GM19438 (cell line): ENCODE results near the gene MTUS2.

ENCODE experiments used
- ATAC-seq: cut with Tn5 transposase; IDR thresholded peaks from one replicate; pipeline ENCODE4 v1.9.1; 2021; ENCODE audit warnings: low read depth; ENCODE audit not compliant: unreplicated experiment

The MTUS2 gene

DNA sequence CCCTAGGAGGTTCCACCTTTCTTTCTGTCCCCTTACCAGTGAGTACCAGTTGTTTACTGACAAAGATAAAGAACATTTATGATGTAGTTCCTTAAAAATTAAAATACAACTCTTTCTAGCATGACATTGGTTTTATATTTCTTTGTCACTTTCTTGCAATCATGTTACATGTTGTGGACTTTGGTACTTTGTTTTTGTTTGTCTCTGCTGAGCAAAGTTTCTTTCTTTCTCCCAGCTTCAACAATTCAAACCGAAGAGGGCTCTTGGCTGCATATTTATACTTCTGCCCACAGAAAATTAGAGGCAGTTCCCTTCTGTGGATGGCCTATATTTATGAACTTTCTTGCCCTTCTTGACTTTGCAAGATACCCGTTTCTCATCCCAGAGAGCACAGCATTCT, 201.2 kb downstream of the MTUS2 start:
- ATAC-seq: no peak

DNA sequence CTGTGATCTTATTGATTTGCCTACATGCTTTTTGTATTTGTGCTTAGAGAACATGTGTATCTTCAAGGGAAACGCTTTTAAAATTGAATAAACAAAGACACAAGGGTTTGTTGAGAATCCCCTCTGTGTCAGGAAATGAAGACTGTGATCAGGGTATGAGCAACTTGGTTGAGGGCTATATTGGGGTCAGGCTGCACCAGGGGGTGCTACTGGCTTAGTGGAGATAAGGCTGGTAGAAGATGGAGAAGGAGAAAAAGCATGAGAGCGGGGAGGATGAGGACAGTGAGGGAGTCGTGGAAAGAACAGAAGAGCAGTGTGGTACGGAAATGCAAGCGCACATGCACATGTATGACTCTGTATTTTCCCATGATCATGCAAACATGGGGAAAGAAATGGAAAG, 201.6 kb downstream of the MTUS2 start:
- no peak for ATAC-seq

DNA sequence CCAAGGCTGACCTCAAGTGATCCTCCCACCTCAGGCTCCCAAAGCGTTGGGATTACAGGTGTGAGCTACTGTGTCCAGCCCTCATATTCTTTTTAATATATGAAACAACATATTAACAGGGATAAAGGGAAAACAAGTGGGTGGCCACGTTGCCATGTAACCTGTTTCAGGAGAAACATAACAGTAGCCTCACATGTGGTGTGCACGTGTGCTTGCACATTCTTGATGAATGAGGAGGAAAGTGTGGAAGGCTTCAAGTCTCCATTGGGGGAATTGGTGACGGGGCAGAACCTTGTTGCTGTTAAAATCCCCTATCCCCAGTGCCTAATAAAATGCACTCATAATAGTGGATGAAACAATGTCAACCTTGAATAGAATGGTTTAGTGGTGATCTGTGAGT, 202.3 kb downstream of the MTUS2 start:
- ATAC-seq: no peak

DNA sequence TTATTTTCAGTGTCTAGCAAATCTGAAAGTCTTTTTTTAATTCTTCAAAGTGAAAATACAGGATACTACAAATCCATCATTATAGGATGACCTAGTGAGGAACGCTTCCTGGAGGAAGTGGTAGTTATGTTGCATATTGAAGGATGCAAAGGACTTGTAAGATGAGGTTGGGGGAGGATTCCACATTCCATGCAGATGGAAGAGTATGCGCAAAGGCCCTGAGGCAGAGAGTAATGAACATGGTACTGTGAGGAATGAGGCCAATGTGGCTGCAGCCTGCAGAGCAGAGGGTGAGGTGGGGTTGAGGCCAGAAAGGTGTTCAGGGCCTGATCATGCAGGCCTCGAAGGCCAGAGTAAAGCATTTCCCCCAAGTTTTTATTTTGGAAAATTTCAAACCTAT, 202.8 kb downstream of the MTUS2 start:
- no peak for ATAC-seq

DNA sequence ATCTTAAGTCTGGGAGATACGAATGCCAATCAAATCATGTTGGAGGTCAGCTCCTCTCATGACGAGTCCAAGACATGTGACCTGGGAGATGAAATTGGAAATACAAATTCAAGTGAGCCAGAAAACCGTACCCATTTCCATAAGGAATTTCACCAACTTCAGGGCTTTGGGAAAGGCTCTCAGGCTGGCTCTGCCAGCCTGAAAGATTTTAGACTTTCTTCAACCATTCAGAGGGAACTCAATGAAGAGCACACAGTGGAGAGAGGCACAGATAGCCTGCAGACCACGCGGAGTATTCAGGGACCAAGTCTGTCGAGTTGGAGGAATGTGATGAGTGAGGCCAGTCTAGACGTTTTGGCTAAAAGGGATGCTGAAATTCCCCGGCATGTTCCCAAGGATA, 204.6 kb downstream of the MTUS2 start:
- no peak for ATAC-seq

DNA sequence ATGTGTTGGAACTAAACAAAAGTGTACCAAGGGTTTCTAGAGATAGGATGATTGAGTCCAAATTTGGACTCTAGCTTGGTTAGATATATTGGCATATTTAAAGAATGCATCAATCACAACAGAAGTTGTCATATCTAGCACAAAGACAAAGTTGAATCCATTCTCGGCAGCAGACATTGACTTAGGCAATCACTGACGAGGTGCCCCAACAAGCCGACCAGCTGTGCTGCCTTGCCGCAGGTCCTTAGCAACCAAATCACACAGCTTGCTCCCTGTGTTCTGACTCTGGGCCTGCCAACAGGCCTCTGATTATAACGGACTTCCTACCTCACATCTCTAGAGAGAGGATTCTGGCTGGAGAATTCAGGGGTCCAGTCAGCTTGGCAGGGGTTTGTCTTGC, 208.7 kb downstream of the MTUS2 start:
- ATAC-seq: no peak

DNA sequence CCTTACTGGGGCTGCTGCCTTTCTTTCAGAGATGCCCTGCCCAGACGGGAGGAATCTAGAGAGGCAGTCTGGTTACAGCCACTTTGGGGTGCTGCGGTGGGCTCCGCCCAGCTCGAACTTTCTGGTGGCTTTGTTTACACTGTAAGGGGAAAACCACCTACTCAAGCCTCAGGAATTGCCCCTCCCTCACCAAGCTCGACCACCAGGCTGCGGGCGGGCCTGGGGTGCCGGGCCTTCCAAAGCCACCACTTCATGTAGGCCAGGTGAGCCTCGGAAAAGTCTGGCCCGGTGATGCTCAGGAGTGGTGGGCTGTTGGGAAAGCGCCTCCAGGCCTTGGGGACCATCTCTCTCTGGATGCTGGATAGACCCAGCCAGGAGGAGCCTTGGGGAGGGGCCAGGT, 218.6 kb downstream of the MTUS2 start:
- ATAC-seq: no peak

DNA sequence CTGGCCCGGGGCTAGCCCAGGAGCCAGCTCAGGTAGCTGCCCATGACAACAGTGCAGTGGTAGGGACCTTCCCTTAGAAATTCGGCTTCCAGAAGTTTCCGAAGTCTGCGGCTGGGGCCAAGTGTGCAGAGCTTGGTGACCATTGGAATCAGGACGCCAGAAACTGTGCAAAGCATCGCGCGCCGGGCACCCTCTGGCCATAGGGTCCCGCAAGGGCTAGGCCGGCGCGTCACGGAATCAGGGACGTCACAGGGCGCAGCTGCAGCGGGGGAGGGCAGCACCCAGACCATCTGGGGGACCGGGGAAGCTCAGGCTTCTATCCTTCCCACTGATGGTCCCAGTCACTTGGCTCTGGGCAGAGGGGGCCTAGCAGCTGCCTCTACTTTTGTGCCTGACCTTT, 219.1 kb downstream of the MTUS2 start:
- no peak for ATAC-seq

DNA sequence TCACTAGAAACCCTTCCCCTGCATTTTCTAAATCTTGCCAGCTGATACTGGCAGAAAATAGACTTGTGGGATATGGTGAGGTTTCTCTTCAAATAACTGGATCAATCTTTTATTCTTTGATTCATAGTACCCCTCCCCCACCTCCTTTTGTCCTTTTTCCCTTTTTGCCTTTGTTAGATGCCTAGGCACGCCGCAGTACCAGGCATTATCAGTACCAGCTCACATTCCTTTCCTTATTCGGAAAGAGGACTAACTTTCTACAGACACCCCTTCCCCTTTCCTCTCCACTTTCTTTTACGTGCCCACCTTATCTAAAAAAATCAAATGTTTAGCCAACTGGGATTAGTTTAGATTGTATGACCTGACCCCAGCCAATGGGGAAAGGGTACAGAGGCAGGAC, 226.4 kb downstream of the MTUS2 start:
- ATAC-seq: no peak

DNA sequence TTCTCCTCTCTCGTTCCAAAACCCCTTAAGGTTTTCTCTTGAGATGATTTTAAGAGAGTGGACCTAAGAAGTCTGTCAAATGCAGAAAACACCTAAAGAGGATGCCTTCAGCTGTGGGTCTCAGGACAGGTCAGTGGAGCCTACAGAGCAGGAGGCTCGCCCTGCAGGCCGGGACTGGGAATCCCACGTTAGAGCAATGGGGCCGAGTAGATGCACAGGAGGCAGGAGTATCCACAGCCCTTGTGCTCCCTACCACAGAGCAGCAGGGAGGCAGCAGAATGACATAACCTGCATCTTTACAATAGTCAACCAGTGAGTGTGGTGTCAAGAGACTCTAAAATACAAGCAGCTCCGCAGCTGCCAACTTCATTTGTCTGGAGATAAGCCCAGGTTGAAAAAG, 229.4 kb downstream of the MTUS2 start:
- no peak for ATAC-seq

DNA sequence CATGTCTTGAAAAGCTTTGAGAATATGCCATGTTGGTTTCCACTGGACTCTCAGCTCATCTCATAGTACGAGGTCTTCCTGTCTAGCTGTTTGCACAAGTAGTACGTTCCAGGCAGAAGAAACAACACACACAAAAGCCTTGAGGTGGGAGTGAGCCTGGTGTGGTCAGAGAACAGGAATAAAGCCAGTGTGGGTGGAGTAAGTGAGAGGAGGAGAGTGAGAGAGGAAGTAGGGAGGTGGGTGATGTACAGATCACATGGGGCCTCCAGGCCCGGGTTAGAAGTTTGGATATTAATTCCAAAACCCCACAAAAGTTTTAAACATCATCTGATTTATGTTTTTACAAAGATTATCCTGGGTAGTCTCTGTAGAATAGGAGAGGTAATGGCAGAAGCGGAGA, 230.6 kb downstream of the MTUS2 start:
- no peak for ATAC-seq

DNA sequence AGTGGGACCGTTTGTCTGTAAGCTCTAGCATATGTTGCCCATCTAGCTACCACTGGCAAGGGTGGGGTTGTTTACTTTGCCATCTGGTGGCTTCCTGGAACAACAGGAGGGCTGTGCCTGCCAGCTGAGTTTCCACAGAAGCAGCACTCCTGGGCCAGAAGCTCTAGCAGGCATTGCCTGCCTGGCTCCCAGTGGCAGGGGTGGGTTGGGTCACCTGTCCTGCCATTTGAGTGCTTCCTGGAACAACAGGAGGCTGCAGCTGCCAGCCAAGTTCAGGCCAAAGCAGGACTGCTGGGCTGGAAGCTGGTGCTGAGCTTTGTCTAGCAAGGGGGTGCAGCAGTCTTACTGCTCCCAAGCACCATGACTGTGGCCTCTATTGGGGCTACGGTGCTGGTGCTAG, 239.7 kb downstream of the MTUS2 start:
- ATAC-seq: no peak

DNA sequence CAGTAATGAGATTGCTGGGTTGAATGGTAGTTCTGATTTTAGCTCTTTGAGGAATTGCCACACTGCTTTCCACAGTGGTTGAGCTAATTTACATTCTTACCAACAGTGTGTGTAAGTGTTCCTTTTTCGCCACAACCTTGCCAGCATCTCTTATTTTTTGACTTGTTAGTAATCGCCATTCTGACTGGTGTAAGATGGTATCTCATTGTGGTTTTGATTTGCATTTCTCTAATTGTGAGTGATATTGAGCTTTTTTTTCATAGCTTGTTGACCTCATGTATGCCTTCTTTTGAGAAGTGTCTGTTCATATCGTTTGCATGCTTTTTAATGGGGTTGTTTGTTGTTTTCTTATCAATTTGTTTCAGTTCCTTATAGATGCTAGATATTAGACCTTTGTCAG, 245.0 kb downstream of the MTUS2 start:
- ATAC-seq: no peak

DNA sequence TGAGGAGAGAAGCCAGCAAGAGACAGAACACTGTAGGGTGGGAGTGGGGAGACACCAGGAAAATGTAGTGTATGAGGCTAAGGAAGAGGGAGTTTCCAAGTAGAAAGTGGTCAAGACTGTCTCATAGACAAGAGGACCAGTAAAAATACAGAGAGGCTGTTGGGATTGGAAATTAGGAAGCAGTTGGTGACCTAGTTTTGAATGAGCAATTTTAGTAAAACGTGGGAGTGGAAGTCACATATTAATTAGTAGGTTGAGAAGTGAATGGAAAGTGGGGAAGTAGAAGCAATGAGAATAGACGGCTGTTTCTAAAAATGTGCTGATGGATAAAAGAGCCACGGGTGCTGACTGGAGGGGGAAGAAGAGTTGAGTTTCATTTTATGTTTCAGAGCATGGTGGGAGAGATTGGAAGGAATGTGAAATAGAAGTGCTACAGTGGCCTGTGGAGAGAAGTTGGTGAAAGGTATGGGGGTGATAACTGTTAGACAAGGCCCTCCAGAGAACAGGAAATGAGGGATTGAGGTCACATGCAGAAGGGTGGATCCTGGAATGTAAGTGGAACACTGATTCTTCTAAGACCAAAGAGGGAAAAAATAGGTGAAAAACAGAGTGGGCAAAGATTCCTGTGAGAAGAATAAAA, 247.3 kb downstream of the MTUS2 start:
- ATAC-seq: no peak

DNA sequence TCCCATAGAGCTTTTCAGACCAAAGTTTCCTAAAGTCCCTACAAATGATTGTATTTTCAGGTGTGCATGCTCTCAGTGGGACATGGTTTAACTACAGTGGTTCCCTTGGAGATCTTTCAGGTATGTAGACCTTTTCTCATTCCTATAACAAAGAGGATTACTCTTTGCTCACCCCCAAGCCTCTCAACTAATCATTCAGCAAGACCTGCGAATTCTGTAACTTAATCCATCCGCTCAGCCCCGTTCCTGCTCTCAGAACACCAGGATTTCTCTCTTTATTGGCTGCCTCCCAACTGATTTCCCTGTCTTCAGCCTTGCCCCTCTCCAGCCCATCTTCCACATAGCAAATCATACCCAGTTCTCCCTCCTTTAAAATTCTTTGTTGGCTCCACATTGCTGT, 253.6 kb downstream of the MTUS2 start:
- no peak for ATAC-seq

DNA sequence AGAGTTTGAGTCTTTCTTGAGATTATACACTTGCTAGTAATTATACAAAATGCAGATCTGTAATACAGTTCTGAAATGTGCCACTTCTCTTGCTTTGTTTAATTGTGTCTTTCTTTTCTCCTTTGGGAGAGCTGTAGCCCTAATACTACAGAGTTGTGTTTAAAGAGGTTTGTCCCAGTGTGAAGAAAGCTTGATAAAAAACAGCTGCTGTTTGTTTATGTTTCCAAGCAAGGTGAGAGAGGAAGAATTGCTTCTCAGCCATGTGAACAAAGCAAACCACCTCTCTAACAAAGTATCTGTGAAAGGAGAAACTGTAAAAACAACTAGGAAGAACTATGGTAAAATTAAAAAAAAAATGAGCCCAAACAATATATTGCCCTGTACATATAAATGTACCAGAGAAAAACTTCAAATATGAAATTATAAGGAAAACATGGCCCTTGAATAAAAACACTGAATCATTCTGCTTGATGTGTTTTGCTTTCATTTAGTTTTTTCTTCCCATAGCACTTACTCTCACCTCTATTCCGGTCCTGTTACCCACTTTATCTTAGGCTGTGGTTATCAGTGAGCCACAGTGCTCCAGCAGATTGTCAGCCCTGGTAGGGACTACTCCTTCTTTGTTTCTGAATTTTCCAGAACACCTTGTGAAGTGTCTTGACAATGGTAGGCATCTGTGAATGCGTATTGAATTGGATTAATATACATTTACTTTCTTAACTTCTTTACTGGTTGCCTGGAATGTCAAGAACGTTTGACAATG, 257.1 kb downstream of the MTUS2 start:
- no peak for ATAC-seq

DNA sequence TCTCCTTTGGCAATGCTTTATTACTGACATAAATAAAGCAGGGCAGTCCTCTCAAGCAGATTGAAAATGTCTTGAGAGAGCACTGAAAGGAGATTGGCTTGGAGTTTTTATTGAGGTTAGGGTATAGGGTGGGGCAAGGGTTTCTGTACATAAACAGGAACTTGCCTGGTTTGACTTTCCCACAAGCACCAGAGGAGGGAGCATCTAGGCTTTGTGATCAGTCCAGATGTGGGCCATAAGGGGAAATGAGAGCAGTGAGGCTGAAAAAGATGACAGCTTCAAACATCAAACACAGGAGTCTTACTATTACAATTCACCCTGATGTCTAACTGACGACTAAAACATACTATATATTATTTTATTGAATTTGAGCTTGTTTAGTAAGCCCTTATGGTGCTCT, 260.9 kb downstream of the MTUS2 start:
- ATAC-seq: peak; percentile 81

DNA sequence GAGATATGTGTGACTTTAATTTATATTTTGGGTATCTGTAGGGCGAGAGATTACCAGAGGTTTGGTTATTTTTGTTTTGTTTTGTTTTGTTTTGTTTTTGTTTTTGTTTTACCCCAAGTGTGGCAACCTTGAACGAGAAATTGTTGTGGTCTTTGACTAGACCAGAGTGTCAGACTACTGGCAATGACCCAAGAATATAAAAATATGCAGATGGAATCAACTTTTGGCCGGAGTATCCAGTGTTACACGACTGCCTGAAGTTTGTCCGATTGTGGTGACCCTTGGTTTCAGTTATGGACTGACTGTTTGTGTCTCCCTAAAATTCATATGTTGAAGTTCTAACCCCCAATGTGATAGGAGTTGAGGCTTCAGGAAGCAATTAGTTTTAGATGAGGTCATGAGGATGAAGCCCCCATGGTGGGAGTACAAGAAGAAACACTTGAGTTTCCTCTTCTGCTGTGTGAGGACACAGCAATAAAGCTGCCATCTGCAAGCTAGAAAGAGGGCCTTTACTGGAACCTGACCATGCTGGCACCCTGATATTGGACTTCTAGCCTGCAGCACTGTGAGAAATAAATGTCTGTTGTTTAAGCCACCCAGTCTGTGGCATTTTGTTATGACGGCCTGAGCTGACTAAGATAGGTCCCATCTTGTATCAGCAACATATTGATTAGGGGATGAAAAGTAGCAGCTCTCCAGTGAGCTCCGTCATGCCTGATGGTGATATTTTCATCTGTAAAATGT, 261.7 kb downstream of the MTUS2 start:
- no peak for ATAC-seq

DNA sequence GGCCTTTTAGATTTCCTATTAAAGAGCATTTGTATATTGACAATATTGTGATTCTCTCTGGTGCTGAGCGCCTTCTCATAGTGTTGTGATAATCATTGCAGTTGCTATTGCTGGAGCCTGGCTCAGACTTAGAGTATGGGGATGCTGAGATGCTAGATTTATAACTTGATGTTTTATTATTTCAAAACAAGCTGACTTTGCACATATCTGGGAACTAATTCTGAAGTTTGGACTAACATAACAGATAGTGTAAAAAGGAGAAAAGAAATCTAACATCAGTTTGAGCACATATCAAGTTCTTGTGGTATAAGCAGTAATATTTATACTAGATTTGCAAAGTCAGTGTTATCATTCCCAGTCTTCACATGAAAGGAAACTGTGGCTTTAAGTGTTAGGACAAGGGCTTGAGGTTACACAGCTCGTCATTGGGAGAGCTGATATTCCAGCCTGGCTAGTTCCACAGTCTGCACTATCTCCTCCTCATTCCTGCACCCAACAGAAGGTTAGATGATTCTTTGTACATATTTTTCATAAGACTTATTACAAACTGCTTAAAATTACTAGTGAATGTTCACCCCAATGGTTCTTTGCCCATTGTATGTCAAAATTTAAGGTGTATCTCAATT, 279.8 kb downstream of the MTUS2 start:
- no peak for ATAC-seq

DNA sequence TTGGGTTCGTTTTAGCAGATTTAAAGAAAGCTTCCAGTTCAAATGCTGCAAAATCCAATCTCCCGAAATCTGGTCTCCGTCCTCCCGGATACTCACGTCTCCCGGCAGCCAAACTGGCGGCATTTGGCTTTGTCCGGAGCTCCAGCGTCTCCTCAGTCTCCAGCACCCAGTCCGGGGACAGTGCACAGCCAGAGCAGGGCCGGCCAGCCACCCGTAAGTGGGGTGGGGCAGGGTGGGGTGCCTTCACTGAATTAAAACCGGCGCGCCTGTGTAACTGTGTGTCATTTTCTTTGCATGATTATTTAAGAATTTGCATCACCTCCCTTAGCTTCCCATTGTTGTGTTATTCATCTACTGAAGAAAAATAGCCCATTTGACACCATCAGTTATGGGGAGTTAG, 280.6 kb downstream of the MTUS2 start:
- no peak for ATAC-seq

DNA sequence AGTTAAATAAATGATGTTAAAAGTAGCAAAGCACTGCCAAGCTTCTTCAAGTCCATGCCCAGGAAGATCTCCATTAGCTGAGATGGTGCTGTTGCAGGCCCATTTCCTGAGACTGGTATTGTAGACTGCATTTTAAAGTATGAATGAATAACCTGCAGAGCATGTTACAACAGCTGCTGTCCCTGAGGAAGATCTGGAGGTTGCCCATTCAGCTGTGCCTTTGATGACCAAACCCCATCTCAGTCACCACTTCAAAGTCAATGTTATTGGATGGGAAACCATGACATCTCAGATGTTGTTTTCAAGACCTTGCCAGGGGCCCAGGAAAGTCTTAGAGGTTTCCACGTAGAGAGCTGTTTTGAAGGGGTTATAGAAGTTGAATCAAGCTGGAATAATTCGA, 281.3 kb downstream of the MTUS2 start:
- no peak for ATAC-seq
